Left ventricle myocardium superior (tissue), 1 donor: Measurements from ENCODE around the gene MIPOL1. TPM values are rescaled to one million over a fixed set of nuclear protein-coding genes. Genes with fewer than 3 reads are reported as not detected.
"Not testable (repeated sequence)": the region's sequence is repeated elsewhere in the genome, so short reads cannot be mapped to it uniquely, and the experiment has no call there.

Experiments used
- ATAC-seq: fragments of 200-7000 bp; cut with Tn5 transposase; one replicate; pipeline ENCODE4 v1.9.1; 2020; ENCODE audit warnings: mild to moderate bottlenecking, moderate library complexity
- DNase-seq: peaks from one replicate; pipeline ENCODE4 v3.0.0-alpha.2; 2020
- intact Hi-C: fragments of 100-400 bp; cut with micrococcal nuclease; formaldehyde crosslinking; loops from one replicate; pipeline ENCODE4 v1.11.0; 2022
- total RNA-seq: library from RNA; stranded (reverse); fragmentation: NEBNext Ultra II Directional; extraction: Animal tissue kit (Norgen Biotek cat#: 25700); gene quantifications from one replicate; pipeline ENCODE4 v1.2.1, GENCODE V29; 2021
- donor health status: DM: no; HTN: yes; CAD: no; lungs with severe emphysema.

MIPOL1 gene
- total RNA-seq, 1 donor from 2014 or later, result 6.5 TPM

DNA sequence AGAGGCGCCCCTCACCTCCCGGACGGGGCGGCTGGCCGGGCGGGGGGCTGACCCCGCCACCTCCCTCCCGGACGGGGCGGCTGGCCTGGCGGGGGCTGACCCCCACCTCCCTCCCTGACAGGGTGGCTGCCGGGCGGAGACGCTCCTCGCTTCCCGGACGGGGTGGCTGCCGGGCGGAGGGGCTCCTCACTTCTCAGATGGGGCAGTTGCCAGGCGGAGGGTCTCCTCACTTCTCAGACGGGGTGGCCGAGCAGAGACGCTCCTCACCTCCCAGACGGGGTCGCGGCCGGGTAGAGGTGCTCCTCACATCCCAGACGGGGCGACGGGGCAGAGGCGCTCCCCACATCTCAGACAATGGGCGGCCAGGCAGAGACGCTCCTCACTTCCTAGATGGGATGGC is 357.9 kb downstream of the MIPOL1 start:
- DNase-seq, intact Hi-C loops, ATAC-seq: not testable (repeated sequence)

DNA sequence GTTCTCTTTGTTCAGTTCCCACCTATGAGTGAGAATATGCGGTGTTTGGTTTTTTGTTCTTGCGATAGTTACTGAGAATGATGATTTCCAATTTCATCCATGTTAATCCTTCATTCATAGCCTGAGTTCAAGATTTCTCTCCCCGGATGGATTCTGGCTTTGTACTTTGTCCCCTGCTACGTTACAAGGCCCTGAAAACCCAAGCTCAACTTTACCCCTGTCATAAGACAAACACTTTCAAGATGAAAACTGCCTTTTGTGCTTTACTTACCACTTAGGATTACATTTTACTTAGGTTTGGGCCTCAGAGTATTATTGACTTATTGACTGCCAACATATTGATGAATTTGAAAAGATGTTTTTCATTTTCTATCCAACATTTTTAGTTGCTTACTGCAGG is 361.0 kb downstream of the MIPOL1 start:
- no peak for ATAC-seq
- DNase-seq, result no peak
- intact Hi-C loops, result no loop called here

DNA sequence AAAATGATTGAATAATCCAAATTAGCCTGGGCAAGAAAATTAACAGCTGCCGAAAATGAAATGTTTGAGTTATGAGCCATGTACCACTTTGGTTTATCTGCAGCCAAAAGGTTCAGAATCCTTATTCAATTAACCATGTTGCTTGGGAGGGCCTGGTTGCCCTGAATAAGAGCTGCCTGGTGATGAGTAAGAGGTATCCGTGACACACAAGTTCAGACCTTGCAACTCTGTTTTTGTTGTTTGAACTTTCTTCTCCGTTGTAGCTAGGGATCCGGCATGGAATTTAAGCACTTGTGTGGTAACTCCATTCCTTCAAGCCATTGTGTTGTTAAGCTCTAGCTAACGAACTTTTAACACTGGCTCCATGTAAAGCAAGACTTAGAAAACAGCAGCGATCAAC is 361.6 kb downstream of the MIPOL1 start:
- no peak for ATAC-seq
- DNase-seq, result no peak
- intact Hi-C loops, result no loop called here

DNA sequence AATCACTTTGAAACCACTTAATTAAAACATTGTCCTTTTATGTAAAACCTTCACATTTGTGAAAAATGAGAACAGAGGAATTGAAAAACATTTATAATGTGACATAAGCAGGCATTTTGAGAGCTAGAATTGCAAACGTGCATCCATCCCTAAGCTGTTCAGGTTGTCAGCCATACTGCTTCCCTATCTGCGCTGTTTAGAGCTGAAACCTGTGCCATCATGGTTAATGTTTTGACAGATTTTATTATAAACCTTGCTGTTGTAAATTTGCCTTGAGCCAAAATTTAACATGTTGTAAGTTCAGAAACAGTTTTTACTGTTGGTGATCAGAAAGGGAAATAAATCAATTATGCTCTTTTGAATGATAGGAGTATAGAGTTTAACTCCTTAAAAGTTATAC is 365.5 kb downstream of the MIPOL1 start:
- intact Hi-C loops, result no loop called here
- no peak for DNase-seq
- ATAC-seq, result no peak

DNA sequence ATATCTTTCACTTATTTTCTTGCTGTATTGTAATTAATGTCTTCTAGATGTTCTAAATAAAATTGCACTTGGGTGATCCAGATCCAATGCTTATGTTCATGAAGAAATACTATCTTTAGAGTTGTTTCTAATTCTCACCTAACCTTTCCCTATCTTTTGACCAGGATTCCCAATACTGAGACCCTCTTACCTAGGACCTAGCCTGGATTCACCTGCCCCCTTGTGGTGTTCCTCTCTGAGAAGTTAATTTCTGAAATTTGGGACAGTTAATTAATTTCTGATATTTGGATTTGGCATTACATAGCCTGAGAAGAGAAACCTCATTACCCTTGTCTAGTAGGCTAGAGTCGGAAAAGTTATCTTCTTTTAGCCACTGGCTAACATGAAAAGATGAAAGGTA is 367.8 kb downstream of the MIPOL1 start:
- intact Hi-C loops, result no loop called here
- DNase-seq (no peak), ATAC-seq (no peak)

DNA sequence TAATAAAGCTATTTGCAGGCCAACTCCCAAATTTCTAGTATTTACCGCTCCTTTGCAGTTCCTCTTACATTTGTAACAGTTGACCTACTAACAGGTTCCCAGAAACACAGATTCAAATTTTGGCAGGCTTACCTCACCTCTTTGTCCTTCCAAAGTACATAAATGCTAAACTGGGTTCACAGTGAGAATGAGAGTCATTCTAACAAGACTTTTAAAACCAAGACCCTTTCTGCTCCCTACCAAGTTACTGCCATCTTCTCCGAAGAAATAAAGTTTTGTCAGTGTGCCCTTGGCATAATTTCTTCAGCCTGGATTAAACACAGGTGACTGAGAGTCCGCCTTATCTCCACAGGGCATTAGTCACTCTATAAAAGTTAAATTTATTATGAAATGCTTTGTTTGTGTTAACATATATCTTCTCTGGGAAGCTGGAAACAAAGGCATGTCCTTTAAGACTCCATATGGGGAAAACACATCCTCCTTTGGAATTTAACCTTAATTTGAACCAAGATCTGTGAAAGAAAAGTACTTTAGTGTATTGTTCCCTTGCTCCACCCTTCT is 369.2 kb downstream of the MIPOL1 start:
- ATAC-seq, result no peak
- DNase-seq, result no peak
- intact Hi-C loops, result no loop called here

DNA sequence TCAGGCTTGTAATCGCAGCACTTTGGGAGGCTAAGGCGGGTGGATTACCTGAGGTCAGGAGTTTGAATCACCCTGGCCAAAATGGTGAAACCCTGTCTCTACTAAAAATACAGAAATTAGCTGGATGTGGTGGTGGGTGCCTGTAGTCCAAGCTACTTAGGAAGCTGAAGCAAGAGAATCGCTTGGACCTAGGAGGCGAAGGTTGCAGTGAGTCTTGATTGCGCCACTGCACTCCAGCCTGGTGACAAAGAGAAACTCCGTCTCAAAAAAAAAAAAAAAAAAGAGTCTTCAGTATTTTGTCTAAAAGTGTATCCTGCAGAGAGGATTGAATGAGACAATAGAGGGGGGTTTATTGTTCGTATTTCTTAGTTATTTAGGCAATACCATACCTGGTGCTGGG is 372.0 kb downstream of the MIPOL1 start:
- intact Hi-C loops, result no loop called here
- no peak for ATAC-seq
- no peak for DNase-seq

DNA sequence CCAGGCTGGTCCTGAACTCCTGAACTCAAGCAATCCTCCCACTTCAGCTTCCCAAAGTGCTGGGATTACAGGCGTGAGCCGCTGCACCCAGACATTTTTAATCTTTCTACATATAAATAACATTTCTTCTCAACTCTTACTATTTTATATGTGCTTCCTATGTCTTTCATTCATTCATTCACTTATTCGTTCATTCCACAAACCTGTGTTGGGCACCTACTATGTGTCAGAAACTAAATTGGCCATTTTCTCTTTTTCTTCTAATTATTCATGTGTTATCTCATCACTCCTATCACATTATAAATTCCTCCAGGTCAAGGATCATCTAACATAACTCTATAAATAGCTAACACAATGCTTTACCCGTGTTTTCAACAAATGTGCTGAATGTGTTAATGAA is 373.7 kb downstream of the MIPOL1 start:
- intact Hi-C loops, result no loop called here
- DNase-seq (no peak), ATAC-seq (no peak)

DNA sequence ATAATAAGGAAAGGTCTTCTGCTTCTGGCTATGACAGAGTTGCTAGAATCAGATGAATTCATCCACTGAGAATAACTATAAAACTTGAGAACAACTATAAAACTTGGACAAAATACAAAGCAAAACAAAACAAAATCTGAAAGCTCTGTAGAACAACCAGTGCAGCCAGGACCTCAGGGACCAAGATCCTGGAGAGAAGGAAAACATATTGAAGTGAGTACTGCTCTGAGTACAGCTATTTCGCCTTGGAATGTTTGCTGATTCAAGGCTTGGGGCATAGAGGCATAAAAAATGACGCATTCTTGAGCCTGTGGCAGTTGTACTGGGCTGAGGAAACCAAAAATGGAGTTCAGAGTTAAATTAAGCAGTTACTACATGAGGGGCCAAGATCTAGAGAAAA is 375.6 kb downstream of the MIPOL1 start:
- DNase-seq (no peak), ATAC-seq (no peak)
- intact Hi-C loops, result no loop called here

DNA sequence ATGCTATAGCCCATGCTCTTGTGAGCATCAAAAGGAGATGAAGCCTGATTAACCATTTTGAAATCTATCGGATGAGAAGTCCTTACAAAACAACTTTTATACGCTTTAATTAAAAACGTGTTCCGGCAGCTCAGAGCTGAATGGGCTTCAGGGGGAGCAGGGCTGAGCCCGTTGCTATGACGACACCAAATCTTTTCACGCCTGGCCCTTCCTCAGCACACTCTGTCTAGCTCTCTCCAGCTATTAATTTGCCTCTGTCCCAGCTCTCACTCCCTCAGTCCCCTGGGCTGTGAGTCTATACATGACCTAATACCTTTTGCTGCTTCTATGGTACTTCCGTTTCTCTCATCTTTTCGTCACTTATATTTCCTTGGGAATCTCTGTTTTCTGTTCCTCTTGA is 381.5 kb downstream of the MIPOL1 start:
- intact Hi-C loops, result no loop called here

DNA sequence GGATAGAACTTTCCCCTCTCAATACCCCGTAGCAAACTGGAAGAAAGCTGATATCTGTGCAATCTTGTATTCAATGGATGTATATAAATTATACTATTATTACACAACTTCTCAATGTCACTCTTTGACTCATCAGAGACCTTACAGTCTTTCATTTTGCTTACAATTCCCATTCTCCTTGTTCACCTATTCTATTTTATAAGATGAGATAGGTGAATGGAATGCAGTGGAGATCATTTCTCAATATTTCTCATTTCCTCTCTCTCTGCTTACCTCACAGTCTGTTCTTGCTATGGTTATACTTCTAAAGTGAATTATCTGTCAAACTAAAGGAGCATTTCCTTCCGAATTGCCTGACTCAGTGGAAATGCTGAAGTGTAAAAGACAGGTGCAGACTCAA is 382.4 kb downstream of the MIPOL1 start:
- ATAC-seq, result no peak

More for the DNA sequence above, 381.5 kb downstream of the MIPOL1 start:
- ATAC-seq (no peak), DNase-seq (no peak)

DNA sequence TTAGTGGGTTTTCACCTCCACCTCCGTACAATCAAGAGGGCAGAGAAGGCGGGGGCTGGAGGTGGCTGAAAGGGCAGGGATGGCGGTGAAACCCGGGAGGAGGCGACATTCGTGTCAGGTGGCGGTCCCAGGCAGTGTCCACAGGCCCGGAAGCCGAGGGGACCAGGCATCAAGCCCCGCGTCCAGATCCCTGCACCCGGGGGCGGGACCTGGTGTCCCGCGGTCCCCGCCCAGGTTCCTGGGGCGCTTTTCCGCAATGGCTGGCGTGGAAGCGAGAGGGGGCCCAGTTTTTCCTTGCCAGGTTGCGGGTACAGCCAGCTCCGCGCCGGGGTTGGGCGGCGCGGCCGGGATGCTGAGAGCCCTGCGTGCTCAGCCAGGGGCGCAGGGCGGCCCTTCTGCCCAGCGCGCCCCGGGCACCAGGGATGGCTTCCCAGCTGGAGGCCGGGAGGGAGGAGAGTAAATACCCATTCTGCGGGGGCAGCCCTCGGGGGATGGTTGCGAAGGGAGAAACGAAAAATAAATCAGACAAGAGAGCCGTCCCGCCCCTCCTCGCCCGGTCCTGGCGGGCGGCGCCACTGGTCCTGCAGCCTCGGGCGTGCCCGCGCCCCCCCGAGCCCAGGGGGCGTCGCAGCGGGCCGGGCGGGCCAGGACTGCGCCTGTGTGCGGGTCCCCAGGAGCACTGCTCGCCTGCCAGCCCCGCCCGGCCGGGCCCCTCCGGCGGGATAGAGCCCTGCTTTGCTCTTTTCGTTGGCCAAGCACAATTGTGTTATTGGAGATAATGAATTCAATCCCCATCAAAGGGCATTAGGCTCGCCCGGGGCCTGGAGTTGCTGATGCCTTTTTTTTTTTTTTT is 385.8 kb downstream of the MIPOL1 start:
- intact Hi-C loops, result no loop called here
- ATAC-seq (no peak), DNase-seq (no peak)

More for the DNA sequence above, 382.4 kb downstream of the MIPOL1 start:
- intact Hi-C loops, result no loop called here
- DNase-seq, result no peak

DNA sequence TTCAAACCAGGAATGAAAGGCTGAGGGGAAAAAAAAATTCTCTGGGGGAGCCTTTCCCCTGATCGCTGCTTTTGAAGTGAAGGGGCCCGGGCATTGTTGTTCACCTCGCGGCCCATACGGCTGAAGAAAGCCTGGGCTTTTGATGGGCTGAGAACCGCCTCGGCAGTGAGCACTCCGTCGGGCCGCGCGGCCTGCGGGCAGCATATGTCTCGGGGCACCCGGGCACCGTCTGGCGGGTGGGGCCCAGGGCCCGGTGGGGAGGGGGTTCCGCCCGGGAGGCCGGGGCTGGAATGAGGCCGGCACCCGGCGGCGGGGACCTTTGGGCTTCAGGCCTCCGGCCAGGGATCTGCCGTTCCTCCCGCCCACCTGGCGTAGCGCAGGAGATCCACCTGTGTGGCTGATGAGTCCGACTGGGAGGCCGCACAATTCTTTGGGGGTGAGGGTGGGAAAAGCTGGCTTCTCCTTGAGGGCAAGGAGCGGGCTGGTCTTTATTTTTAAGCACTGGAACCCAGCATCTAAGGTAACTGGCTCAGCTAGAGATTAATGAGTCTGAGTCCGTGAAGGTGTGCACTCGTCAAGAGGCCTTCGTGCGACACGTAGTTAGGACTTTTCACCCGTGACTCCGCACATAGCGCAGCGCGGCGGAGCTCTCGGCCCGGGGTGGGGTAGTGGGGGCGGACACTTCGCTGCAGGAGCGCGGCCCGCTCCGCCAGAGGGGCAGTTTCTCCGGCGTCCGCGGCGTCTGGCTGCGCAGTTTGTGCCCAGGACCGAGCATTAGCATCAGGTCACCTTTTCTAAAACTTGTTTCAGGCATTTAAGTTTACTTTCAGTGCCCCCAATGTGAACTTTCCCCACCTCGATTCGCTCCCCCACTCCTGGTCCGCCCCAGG is 386.7 kb downstream of the MIPOL1 start:
- intact Hi-C loops, result no loop called here
- ATAC-seq, result no peak
- DNase-seq, result no peak

DNA sequence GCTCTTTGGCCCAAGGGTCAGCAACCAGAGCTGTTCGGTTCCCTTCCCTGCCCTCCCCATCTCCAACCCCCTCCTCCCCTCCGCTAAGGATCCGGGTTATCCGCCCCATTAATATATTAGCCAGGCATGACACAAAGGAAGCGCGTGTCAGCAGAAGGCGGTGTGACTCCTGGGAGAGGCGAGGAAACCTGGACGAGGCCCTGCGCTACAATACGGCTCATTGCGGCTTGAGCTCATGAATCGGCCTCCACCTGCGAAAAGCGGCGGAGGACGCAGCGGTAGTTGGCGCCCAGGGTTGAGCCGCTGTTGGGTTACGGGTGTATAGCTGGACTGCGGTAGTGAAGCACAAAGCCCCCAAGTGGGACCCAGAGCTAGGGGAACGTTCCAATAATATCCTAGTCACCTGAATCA is 387.4 kb downstream of the MIPOL1 start:
- no peak for DNase-seq
- intact Hi-C loops, result no loop called here
- ATAC-seq, result no peak

DNA sequence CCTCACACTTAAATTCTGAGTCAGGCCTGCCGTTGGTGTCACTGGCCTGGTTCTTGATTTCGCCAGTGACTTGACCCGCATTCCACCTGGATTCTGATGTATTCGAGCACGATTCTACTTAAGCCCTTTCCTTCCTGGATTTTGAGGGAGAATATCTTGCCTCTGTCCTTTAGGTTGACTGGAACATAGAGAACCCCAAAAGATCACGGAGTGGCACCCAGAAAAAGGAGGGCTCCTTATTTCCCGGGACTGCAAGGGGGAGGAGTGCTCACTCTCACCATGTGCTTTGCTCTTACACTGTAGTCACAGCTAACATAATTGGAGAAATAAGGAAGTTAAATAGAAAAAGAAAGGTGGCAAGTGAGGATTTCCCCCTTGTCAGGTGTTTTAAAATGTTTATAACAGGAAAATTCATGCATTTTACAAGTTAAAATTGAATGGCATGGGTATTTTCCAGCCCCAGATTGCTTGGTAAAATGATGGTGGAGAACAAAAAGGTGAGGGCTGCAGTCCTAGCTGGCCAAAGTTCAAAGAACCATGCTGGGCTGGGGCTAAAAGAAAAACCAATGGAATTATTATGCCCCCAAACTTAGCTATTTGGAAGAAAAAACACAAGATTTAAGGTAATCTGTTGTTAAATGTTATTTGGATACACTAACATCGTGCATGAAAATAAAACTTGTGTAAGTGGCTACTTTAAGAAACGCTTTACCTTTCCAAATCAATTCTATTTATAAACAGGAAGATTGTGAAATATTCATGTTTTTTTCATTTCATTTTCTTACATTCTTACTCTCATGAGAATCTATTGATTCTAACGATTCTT is 388.4 kb downstream of the MIPOL1 start:
- intact Hi-C loops, result no loop called here
- DNase-seq (no peak), ATAC-seq (no peak)

DNA sequence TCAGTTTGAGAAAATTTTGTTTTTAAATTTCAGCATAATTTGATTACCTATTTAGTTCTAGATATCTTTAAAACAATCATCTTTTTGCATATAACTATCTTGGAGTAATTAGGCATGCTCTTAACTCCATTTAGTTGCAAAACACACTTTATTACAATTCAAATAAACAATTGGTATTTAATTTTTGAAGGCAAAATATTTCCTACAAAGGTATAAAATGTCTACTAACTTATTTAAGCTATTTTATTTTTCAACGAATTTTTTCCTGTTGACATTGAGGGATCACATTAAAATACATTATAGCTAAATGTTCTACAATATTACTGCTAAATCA is 389.0 kb downstream of the MIPOL1 start:
- no peak for DNase-seq
- no peak for ATAC-seq
- intact Hi-C loops, result no loop called here

DNA sequence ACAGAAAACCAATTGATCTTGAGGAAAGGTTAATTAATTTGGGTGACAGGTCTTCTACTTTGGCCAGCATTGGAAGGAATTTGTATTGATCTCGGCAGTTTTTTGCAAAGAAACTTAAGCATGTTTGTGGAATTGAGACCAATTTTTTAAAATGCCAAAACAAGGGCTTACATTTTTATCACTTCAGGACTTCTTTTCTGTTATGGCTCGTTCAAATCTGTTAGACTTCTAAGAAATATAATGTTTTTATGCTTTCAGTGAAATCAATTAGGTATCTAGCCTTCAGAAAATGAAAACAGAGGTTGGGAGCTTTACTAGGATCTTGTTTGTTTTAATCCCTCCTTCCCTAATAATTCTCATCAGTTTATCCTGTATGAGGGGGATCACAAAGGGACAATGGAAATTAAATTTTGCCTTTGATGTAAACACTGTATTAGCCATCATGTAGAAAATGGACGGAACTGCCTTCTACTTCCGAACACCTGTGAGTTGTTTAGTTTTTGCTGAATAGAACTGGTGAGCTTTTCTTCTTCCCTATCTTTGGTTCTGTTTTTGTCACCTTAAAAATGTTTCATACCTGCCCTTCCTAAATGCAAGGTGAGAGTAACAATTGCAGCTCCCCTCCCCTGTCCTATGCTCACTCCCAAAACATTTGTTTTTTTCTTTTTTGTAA is 389.5 kb downstream of the MIPOL1 start:
- intact Hi-C loops, result no loop called here
- ATAC-seq, result no peak
- DNase-seq, result no peak

DNA sequence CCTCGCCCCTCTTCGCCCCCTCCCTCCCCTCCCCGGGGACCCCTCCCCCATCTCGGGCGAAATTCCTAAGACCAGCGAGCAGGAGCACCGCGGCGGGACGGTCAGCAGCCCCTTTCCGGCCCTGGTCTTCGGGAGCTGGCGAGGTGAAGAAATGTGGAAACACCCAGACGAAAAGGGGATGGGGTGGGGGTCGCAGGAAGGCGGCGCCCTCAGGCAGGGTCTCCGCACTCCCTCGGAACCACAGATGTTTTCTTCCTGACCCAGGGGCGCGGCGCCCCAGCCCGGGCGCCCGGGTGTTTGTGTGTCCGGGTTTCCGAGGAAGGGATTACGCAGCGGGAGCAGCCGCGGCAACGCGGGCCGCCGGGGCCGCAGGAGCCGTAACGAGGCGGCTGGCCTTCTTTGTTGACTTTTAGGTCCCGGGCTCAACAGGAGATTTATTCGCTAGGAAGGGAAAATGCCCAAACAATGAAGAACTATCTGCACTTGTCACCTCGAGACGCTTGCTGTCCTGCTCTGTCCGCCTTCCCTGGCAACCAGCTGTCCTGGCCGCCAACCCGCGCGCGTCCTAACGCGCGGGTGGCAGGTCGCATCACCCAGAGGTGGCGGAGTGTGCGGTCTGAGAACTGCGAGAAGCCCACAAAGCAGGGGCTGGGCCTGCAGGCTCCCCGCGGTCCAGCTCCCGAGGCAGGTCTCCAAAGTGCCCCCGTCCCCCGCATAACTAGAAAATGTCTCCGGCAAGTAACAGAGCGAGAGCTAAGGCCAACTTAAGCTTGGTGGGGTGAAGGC is 390.3 kb downstream of the MIPOL1 start:
- intact Hi-C loops, result no loop called here
- ATAC-seq (no peak), DNase-seq (no peak)
